KOPT-K1 (cell line): ENCODE measurements around the gene POU6F2.

Experiments
- H3K27ac ChIP-seq: fragments of 200-600 bp; sonication (generic); 2 replicates; pipeline ENCODE4 v1.5.1; 2016; ENCODE audit warnings: antibody characterized with exemption, mild to moderate bottlenecking, low read depth, low read length; ENCODE audit not compliant: poor library complexity, severe bottlenecking
- H3K36me3 ChIP-seq: fragments of 200-600 bp; sonication (generic); 2 replicates; pipeline ENCODE4 v1.5.1; 2017; ENCODE audit warnings: antibody characterized with exemption, mild to moderate bottlenecking, low read length, moderate library complexity; ENCODE audit not compliant: insufficient read depth
- H3K9me3 ChIP-seq: fragments of 200-600 bp; sonication (generic); 2 replicates; pipeline ENCODE4 v1.5.1; 2017; ENCODE audit warnings: antibody characterized with exemption, low read length, mild to moderate bottlenecking; ENCODE audit not compliant: insufficient read depth, poor library complexity, severe bottlenecking

POU6F2 gene

DNA sequence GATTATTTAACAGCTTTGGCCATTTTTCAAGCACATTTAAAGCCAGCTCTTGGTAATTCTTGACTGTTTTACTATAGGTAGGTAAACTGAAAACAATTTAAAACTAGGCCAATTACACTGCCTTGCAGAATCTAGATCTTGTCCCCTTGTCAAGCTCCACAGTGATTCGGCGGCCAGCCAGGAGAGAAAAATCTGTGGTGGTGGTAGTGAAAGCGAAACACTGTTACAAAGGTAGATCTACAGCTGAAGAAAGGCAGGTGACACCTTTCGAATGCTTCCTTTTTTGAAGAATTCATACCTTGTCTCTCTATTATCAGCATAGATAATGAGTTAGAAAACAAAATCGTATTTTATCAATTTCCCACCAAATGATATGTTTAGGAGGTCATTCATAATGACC is 218.3 kb downstream of the POU6F2 start:
- no peaks in the 10 kb centered on the region for H3K36me3 ChIP-seq
- no peak overlapping the region for H3K27ac ChIP-seq
- H3K9me3 ChIP-seq = no peaks in the 10 kb centered on the region

- no peaks in the 10 kb centered on the region for H3K9me3 ChIP-seq
- H3K27ac ChIP-seq = no peak overlapping the region
These were observed 220.1 kb downstream of the POU6F2 start for GRCh38 chr7:39197831-39198230.

GRCh38 chr7:39198556-39198955 is 220.8 kb downstream of the POU6F2 start:
- H3K36me3 ChIP-seq = no peaks in the 10 kb centered on the region
- H3K9me3 ChIP-seq = no peaks in the 10 kb centered on the region
- no peak overlapping the region for H3K27ac ChIP-seq

More at GRCh38 chr7:39197831-39198230, 220.1 kb downstream of the POU6F2 start:
- H3K36me3 ChIP-seq = no peaks in the 10 kb centered on the region

DNA sequence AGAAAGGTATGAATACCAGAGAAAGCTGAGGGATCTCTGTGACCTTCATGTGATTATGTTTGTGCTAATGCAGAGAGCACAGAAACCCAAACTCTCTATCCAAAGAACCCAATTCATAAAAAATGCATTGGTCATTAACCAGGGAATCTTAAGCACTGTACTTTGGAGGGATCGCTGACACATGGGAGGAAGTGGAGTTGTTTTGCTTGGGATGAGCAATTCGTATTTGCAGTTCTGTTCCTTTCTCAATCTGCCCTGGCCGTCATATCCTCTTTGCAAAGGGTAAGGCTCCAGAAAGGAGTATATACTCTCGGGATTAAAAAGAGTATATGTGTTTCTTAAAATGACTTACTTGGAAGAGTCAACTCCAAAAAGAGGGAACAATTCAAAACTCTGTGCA is 221.3 kb downstream of the POU6F2 start:
- Histone ChIP-seq H3K36me3 (no peaks in the 10 kb centered on the region), H3K27ac (no peak overlapping the region), H3K9me3 (no peaks in the 10 kb centered on the region)

DNA sequence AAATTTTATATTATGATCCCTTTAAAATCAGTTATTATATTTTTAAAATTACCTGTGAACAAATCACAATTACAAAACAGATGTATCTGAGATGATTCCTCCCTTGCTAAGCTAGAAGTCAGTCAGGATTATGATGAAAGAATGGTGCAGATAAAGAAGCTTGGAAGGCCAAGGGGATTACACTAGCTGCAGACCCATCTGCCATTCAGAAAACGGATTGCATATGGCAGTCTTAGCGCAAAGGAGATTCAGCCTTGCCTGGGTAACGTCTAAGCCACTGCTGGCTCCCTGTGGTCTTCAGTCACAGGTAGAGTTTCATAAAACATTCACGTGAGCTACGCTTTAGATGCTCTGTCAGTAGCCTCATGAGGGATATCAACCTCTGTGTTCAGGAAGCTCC is 222.2 kb downstream of the POU6F2 start:
- Histone ChIP-seq H3K27ac (no peak overlapping the region), H3K9me3 (no peaks in the 10 kb centered on the region), H3K36me3 (no peaks in the 10 kb centered on the region)

GRCh38 chr7:39202041-39202440 is 224.3 kb downstream of the POU6F2 start:
- Histone ChIP-seq H3K36me3 (no peaks in the 10 kb centered on the region), H3K9me3 (no peaks in the 10 kb centered on the region), H3K27ac (no peak overlapping the region)

- H3K27ac ChIP-seq = no peak overlapping the region
- H3K36me3 ChIP-seq = no peaks in the 10 kb centered on the region
- no peaks in the 10 kb centered on the region for H3K9me3 ChIP-seq
These were observed 232.7 kb downstream of the POU6F2 start for GRCh38 chr7:39210362-39210761.

DNA sequence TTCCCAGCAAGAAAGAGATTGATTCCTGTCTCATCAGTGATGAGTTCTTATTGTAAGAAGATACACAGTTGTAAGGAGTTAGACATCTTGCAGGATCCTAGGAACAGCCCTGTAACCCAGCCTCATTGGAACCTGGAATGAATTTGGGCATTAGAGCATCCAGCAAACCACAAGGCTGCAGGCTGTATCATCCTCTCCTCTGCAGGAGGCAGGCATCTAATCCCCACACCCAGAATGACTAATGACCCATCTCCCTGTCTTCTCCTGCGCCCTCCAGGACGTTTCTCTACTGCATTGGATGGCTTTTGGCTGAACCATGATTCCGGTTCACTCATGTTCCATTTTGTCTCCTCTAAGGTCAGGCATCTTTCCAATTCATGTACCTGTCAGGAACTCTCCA is 233.9 kb downstream of the POU6F2 start:
- Histone ChIP-seq H3K27ac (no peak overlapping the region), H3K36me3 (no peaks in the 10 kb centered on the region), H3K9me3 (no peaks in the 10 kb centered on the region)

DNA sequence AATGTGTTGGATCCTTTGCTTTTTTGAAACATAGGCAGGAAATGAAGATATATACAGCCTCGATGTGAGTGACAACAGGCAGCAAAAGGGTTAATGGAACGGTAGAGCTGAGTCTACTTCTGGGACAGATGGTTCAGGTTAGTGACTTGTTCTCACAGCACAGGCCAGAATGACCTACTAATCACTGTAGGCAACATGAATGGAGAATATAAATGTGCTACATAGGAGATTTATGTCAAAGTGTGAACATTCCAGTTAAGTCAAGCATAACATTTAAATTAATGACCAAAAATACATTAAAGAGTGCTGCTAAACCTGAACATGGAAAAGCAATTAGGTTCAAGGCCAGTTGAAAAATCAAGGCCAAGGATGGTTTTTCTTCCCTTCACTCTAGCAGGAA is 235.2 kb downstream of the POU6F2 start:
- Histone ChIP-seq H3K36me3 (no peaks in the 10 kb centered on the region), H3K9me3 (no peaks in the 10 kb centered on the region), H3K27ac (no peak overlapping the region)

- no peak overlapping the region for H3K27ac ChIP-seq
- no peaks in the 10 kb centered on the region for H3K9me3 ChIP-seq
- no peaks in the 10 kb centered on the region for H3K36me3 ChIP-seq
These were observed 240.1 kb downstream of the POU6F2 start for GRCh38 chr7:39217783-39218182.

DNA sequence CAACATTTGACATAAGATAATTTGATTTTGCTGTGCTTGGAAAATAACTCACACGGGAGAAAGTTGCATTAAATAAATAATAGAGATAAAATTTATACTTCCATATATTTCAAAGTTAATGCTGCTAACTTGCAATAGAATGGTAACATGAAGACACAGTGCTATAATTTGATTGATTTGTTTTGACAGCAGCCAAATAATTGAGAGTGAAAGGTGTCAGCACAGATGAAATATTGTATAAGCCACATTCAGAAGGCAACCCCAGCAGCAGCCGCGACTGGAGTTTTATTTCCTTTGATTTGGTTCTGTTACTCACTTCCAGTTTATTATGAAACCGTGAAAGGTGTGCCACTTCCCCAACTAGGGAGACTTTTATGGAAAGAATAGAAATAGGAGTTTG is 242.2 kb downstream of the POU6F2 start:
- Histone ChIP-seq H3K9me3 (no peaks in the 10 kb centered on the region), H3K27ac (no peak overlapping the region), H3K36me3 (no peaks in the 10 kb centered on the region)

GRCh38 chr7:39221901-39222300 is 244.2 kb downstream of the POU6F2 start:
- Histone ChIP-seq H3K36me3 (no peaks in the 10 kb centered on the region), H3K27ac (no peak overlapping the region), H3K9me3 (no peaks in the 10 kb centered on the region)

- no peak overlapping the region for H3K27ac ChIP-seq
- no peaks in the 10 kb centered on the region for H3K36me3 ChIP-seq
- H3K9me3 ChIP-seq = no peaks in the 10 kb centered on the region
These were observed 251.2 kb downstream of the POU6F2 start for GRCh38 chr7:39228946-39229345.

GRCh38 chr7:39233851-39234529 is 256.3 kb downstream of the POU6F2 start:
- H3K9me3 ChIP-seq = no peaks in the 10 kb centered on the region
- H3K36me3 ChIP-seq = no peaks in the 10 kb centered on the region
- no peak overlapping the region for H3K27ac ChIP-seq

GRCh38 chr7:39238234-39238869 is 260.6 kb downstream of the POU6F2 start:
- Histone ChIP-seq H3K36me3 (no peaks in the 10 kb centered on the region), H3K27ac (no peak overlapping the region), H3K9me3 (peaks cover 8% of the 10 kb centered on the region)

GRCh38 chr7:39240864-39241263 is 263.2 kb downstream of the POU6F2 start:
- Histone ChIP-seq H3K27ac (no peak overlapping the region), H3K9me3 (peaks cover 8% of the 10 kb centered on the region), H3K36me3 (no peaks in the 10 kb centered on the region)
